ENCODE measurements around the gene NR1H3. TPM values are rescaled to one million over a fixed set of nuclear protein-coding genes. Genes with fewer than 3 reads are reported as not detected.
"Not testable (repeated sequence)": the region's sequence is repeated elsewhere in the genome, so short reads cannot be mapped to it uniquely, and the experiment has no call there.

The NR1H3 gene
- 10 to 100 TPM in 2 of 6 experiments, 1 to 10 TPM in 4; 5.4 to 11.2 (median 9.2) TPM for total RNA-seq (2021; fragmentation: NEBNext Ultra II Directional; extraction: Animal tissue kit (Norgen Biotek cat#: 25700))
- long read RNA-seq, partial matches to known transcripts: 0 of 7 reads
- long read RNA-seq, other reads (novel, unspliced or antisense): 7 of 7 reads

GRCh38 chr11:47257517-47258316 is at the start of gene NR1H3:
NR1H3 (plus strand) TSS chr11:47257996; CDS start chr11:47259217, 1,221 bp downstream.
- Mint-ChIP-seq H3K27me3 (ENCODE audit: insufficient read depth) (no peaks in the 10 kb centered on the region), H3K36me3 (ENCODE audit: low read depth) (no peaks in the 10 kb centered on the region), H3K4me1 (ENCODE audit: low read depth) (peaks cover 40% of the 10 kb centered on the region), H3K27ac (peak within 1 kb of the TSS; percentile 56), H3K9me3 (no peaks in the 10 kb centered on the region), H3K4me3 (peak within 1 kb of the TSS; percentile 68)
- TF ChIP-seq CTCF (IDR thresholded peaks at IDR 0.05): peak; percentile 79
- DNase-seq: peak; percentile 40

- not testable (repeated sequence) for H3K36me3 Mint-ChIP-seq (ENCODE audit: low read depth); H3K9me3 Mint-ChIP-seq; H3K4me3 Mint-ChIP-seq; DNase-seq; H3K27me3 Mint-ChIP-seq (ENCODE audit: insufficient read depth); H3K27ac Mint-ChIP-seq
- peaks cover 12% of the 10 kb centered on the region for H3K4me1 Mint-ChIP-seq (ENCODE audit: low read depth)
Measured at GRCh38 chr11:47208008-47208552, 49.7 kb upstream of the NR1H3 start.

GRCh38 chr11:47208628-47209027 is 49.2 kb upstream of the NR1H3 start:
- no peak for TF ChIP-seq CTCF (IDR thresholded peaks at IDR 0.05)
- Mint-ChIP-seq H3K27me3 (ENCODE audit: insufficient read depth) (peaks cover 4% of the 10 kb centered on the region), H3K27ac (no peak overlapping the region), H3K4me1 (ENCODE audit: low read depth) (peaks cover 12% of the 10 kb centered on the region), H3K9me3 (no peaks in the 10 kb centered on the region), H3K36me3 (ENCODE audit: low read depth) (no peaks in the 10 kb centered on the region), H3K4me3 (no peak overlapping the region)
- DNase-seq: no peak

- peaks cover 7% of the 10 kb centered on the region for H3K36me3 Mint-ChIP-seq (ENCODE audit: low read depth)
- DNase-seq: no peak
- H3K27me3 Mint-ChIP-seq (ENCODE audit: insufficient read depth): peaks cover 3% of the 10 kb centered on the region
- no peak overlapping the region for H3K4me3 Mint-ChIP-seq
- H3K27ac Mint-ChIP-seq: no peak overlapping the region
- peaks cover 29% of the 10 kb centered on the region for H3K4me1 Mint-ChIP-seq (ENCODE audit: low read depth)
- H3K9me3 Mint-ChIP-seq: no peaks in the 10 kb centered on the region
- TF ChIP-seq CTCF (IDR thresholded peaks at IDR 0.05): no peak
Measured at GRCh38 chr11:47212938-47213337, 44.9 kb upstream of the NR1H3 start.

GRCh38 chr11:47213950-47214565 is 43.7 kb upstream of the NR1H3 start:
- DNase-seq: peak; percentile 62
- Mint-ChIP-seq H3K27me3 (ENCODE audit: insufficient read depth) (peaks cover 6% of the 10 kb centered on the region), H3K36me3 (ENCODE audit: low read depth) (peaks cover 14% of the 10 kb centered on the region), H3K27ac (peak overlapping the region; percentile 94), H3K9me3 (no peaks in the 10 kb centered on the region), H3K4me3 (peak overlapping the region; percentile 91), H3K4me1 (ENCODE audit: low read depth) (peaks cover 37% of the 10 kb centered on the region)
- no peak for TF ChIP-seq CTCF (IDR thresholded peaks at IDR 0.05)

Measured in HFFc6 (cell line).